HG02642 (cell line): Measurements from ENCODE around the gene CCDC117.
A peak's percentile ranks its signal among the peaks of the same experiment; 100 is the strongest.

ENCODE experiments used
- ATAC-seq: cut with Tn5 transposase; IDR thresholded peaks from one replicate; pipeline ENCODE4 v1.9.1; 2021; ENCODE audit warnings: mild to moderate bottlenecking; ENCODE audit not compliant: unreplicated experiment, poor library complexity

The CCDC117 gene

DNA sequence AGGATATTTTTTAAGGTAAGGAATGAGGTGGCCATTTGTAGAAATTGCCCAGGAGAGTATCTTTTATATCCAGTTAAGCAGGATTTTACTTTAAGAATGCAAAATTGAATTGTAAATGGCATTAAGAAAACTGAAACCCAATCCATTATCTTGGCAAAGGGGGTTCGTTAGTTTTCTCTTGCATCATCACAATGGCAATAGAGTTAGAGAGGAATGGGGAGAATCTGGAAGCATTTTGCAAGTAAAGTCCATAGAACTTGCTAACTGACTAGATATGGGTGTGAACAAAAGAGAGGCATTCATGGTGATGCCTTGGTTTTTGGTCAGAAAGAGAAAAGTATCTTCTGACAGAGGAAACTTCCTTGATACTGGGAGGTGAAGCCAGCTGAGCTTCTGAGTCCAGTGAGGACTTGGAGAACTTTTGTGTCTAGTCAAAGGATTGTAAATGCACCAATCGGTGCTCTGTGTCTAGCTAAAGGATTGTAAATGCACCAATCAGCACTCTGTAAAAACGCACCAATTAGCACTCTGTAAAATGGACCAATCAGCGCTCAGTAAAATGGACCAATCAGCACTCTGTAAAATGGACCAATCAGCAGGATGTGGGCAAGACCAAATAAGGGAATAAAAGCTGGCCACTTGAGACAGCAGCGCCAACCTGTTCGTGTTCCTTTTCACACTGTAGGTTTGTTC is 3.6 kb upstream of the CCDC117 start:
- no peak for ATAC-seq

DNA sequence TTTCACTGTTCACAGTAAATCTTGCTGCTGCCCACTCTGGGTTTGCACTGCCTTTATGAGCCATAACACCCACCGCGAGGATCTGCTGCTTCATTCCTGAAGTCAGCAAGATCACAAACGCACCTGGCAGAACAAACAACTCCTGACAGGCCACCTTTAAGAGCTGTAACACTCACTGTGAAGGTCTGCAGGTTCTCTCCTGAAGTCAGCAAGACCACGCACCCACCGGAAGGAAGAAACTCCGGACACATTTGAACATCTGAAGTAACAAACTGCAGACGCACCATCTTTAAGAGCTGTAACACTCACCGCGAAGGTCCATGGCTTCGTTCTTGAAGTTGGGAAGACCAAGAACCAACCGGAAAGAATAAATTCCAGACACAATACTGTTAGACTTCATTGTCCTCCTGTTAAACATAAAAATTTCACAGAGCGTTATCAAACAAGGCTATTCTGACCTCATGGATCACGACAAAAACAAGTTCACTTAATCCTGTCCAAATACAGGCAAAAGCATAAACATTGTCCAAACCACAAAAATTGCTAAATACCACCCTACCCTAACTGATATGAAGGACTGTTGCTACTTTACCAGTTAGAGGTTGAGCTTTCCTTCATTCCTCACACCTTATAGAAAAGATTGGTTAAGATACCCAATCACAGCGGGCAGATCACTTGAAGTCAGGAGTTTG is 3.0 kb upstream of the CCDC117 start:
- ATAC-seq, result no peak

GRCh38 chr22:28771195-28771791 is 1.2 kb upstream of the CCDC117 start:
- ATAC-seq, result no peak

DNA sequence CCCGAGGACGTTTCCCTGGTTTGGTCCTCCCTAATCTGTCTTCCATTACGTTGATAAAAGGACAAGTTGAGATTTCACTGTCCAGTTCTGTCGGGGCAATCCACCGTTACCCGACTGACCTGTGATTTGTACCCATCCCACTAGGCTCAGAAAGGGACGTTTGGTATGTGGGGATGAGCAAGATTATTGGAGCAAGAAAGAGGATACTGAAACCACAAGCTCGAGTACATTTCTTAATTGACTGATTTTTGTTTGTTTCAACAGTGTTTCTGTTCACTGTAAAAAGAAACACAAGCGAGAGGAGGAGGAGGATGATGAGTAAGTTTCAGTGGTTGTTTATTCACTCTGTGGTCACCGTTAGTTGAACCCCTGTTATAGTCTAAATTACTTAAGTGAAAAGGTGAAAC is 969 bp downstream of the CCDC117 start:
- peak; percentile 11 for ATAC-seq

GRCh38 chr22:28774378-28774777 is 1.9 kb downstream of the CCDC117 start:
- no peak for ATAC-seq

GRCh38 chr22:28779833-28780232 is 7.3 kb downstream of the CCDC117 start:
- ATAC-seq, result no peak

GRCh38 chr22:28780296-28780695 is 7.8 kb downstream of the CCDC117 start:
- ATAC-seq, result no peak

DNA sequence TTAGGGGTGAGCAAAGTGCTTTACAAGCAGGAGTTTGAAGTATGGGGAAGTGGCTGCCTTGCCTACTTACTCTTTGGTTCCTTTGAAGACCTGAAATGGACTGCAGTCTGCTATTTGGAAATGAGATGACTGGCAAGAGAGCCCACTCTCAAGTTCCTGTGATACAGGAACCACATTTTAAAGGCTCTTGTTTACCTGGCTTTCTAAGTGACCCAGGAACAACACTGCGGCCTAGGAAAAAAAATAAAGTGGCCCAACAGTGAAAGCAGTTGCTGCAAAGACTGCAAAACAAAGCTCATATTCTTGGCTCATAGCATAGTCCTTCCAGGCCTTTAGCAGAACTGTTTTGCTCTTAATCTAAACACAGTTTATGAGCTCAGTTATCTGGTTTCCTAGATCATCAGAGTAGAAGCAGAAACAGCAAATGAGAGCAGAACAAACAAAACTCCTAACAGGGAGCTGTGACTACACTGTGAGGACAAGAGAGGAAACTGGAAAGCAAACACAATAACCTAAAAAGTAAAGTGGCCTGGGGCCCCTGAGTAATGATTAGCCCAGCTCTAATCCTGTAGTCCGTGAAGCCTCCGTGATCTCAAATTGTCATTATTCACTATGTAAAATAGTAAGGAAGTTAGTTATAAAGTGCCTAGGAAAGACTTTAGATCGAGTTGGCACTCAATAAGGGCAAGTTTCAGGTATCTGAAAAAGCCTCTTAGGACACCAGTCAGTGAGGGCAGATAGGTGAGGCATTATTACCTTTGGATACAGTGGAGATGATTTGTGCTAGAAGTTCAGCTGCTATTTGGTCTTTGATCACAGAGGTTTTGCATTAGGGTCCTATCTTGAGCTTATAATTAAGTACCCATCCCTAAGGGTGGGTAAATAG is 11.5 kb downstream of the CCDC117 start:
- no peak for ATAC-seq

GRCh38 chr22:28788601-28789000 is 16.1 kb downstream of the CCDC117 start:
- no peak for ATAC-seq

- ATAC-seq, result no peak
These were observed 18.6 kb downstream of the CCDC117 start for GRCh38 chr22:28791124-28791523.

GRCh38 chr22:28791841-28792490 is 19.5 kb downstream of the CCDC117 start:
- ATAC-seq, result peak; percentile 60

DNA sequence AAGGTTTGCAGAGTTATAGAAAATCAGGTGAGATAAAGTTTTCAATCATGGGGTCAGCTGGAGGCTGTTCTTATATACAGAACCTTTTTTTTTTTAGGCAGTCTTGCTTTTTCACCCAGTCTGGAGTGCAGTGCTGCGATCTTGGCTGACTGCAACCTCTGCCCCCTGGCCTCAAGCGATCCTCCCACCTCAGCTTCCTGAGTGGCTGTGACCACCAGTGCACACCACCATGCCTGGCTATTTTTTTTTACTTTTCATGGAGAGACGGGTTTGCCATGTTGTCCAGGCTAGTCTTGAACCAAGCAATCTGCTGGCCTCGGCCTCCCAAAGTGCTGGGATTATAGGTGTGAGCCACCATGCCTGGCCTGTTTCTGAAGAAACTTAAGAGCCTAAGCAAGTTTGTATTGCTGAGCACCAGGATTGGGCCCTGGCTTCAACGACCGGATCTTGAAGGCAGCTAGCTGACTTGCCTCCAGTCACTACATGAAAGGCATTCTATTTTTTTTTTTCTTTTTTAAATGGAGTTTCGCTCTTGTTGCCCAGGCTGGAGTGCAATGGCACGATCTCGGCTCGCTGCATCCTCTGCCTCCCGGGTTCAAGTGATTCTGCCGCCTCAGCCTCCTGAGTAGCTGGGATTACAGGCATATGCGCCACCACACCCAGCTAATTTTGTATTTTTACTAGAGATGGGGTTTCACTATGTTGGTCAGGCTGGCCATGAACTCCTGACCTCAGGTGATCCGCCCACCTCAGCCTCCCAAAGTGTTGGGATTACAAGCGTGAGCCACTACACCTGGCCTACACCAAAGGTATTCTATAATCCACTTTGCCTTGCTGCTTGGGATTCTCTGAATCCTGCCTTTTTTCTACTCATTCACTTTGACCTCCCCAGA is 20.2 kb downstream of the CCDC117 start:
- ATAC-seq, result peak; percentile 43

DNA sequence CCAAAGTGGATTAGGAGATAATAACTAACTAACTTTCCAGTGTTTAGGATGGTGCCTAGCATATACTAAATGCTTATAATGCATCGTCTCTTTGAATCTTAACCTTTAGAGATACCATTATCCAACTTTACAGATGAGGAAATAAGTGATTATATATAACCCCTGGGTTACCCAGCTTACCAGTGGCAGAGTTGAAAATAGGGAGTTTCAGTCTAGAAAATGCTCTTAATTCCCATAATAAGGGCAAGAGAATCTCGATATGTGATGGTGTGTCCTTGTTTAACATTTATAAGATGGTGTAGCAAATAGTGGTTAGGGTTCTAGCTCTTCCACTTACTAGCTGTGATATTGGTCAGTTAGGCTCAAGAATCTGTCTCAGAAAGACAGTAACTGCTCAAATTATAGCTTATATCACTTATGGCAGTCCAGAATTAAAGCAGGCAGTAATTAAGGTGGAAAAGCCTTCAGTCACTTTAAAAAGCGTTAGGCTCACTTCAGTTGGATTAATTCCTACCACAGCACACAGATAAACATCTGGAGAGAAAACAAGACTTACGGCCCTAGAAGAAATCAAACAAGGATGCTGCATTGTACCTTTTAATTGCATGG is 21.6 kb downstream of the CCDC117 start:
- ATAC-seq, result no peak

DNA sequence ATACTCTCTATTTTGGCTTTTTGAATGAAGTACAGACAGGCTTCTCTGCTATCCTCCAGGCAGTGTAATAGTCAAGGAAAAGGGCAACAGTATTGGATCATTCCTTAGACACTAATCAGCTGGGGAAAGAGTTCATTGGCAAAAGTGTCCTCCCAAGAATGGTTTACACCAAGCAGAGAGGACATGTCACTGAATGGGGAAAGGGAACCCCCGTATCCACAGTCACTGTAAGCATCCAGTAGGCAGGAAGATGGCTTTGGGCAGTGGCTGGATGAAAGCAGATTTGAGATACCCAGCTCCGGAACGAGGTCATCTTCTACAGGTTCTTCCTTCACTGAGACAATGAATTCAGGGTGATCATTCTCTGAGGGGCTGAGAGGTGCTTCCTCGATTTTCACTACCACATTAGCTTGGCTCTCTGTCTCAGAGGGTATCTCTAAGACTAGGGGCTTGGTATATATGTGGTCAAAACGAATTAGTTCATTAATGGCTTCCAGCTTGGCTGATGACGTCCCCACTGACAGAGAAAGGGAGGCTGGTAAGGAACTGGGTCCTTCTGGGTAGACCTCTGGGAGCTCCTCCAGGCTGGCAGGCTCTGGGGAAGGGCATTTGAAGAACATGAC is 22.7 kb downstream of the CCDC117 start:
- no peak for ATAC-seq

DNA sequence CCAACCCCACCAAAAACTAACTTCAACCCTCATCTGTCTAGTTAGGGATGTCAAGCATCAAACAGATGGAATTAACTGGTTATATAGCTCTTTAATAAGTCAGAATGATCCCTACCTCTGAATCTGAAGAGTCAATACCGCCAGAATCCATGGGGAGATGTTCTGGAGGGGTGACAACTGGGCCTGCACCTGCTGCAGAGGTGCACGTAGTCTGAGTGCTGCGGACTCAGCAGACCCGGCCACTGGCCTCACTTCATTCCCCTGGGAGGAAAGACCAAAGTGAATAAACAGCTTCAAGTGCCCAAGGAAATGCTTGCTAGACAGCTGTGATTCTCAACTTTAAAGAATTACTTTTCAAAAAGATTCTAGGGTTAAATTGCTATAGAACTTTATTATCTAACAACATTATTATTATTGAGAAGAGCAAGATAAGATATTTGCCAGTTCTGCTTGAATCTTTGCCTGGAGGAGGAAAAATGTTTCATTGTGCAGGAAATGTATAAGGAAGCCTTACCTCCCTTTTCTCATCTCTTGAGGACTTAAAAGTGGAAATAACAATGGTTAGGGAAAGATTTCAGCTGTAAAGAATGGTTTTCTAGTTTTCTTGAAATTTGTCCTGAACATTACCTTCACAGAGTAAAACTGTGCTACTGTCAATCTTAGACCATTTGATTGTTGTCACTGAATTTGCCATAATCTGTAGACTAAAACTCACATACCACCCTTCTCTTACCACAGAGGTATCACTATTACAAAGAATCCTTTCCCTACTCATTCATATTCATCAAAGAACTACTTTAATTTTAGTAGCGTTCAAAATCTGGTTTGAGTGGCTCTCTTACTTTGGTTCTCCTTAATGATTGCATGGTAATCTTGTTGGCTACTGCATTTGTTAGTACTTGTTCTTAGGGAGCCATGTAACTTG is 23.7 kb downstream of the CCDC117 start:
- ATAC-seq, result no peak

DNA sequence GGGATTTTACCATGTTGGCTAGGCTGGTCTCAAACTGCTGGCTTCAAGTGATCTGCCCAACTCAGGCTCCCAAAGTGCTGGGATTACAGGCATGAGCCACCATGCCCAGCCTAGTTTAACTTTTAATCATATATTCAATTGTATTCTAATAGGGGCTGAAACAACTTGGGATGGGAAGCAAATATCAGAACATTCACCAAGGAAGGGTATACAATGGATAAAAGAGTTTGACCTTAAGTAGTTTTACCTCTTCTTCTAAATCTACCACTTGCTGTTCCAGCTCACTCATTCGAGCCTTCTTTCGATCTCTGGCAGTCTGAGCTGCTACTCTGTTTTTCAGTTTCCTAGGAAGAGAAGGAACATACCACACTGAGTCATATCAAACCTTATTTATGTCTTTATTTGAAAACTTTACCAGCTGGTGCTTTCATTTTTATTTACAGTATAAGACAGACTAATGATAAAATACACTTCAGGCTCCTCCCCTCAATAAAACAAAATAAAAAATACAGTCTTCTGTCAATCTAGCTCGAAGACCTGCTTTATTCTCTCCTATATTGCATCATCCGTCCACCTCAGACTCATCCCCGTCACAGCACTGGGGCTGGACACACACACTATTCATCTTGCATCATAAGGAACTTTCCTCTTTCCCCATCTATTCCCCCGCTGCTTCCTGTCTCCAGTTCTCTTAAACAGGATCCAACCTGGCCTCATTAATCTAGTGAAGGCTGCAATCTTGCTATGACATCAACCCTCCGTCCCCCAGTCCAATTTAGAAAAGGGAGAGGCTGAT is 26.5 kb downstream of the CCDC117 start:
- ATAC-seq, result no peak
